ENCODE data around the gene C2CD2. TPM values are rescaled to one million over a fixed set of nuclear protein-coding genes. Genes with fewer than 3 reads are reported as not detected.

C2CD2 gene
- total RNA-seq, 1 donor from 2014 or later: 15.3 TPM

GRCh38 chr21:41891132-41891531 lies 62.7 kb downstream of the C2CD2 start:
- Histone ChIP-seq H3K4me2 (no peak overlapping the region), H3K4me3 (no peak overlapping the region), H2AFZ (replicated peaks) (no peak overlapping the region), H3K9me3 (ENCODE audit: low read depth) (no peaks in the 10 kb centered on the region), H3K79me2 (ENCODE audit: low read depth) (no peaks in the 10 kb centered on the region), H3F3A (ENCODE audit: low read depth) (no peaks in the 10 kb centered on the region), H3K9ac (no peak overlapping the region), H3K27me3 (no peaks in the 10 kb centered on the region), H3K4me1 (peaks cover 11% of the 10 kb centered on the region), H3K36me3 (no peaks in the 10 kb centered on the region), H3K27ac (no peak overlapping the region), H4K20me1 (ENCODE audit: low read depth) (no peaks in the 10 kb centered on the region)
- Mint-ChIP-seq H3K27me3 (ENCODE audit: insufficient read depth, low read depth) (peaks cover 7% of the 10 kb centered on the region), H3K4me1 (peaks cover 4% of the 10 kb centered on the region), H3K27ac (peak overlapping the region; percentile 50), H3K9me3 (no peaks in the 10 kb centered on the region), H3K36me3 (peaks cover 4% of the 10 kb centered on the region), H3K4me3 (no peak overlapping the region)
- DNase-seq (ENCODE audit: low spot score): no peak
- TF ChIP-seq EZH2 (IDR thresholded peaks at IDR 0.05) (no peak), EZH2phosphoT487 (IDR thresholded peaks at IDR 0.05) (no peak)
- TF ChIP-seq, protein P1, sequence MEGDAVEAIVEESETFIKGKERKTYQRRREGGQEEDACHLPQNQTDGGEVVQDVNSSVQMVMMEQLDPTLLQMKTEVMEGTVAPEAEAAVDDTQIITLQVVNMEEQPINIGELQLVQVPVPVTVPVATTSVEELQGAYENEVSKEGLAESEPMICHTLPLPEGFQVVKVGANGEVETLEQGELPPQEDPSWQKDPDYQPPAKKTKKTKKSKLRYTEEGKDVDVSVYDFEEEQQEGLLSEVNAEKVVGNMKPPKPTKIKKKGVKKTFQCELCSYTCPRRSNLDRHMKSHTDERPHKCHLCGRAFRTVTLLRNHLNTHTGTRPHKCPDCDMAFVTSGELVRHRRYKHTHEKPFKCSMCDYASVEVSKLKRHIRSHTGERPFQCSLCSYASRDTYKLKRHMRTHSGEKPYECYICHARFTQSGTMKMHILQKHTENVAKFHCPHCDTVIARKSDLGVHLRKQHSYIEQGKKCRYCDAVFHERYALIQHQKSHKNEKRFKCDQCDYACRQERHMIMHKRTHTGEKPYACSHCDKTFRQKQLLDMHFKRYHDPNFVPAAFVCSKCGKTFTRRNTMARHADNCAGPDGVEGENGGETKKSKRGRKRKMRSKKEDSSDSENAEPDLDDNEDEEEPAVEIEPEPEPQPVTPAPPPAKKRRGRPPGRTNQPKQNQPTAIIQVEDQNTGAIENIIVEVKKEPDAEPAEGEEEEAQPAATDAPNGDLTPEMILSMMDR (IDR thresholded peaks at IDR 0.05): no peak

DNA sequence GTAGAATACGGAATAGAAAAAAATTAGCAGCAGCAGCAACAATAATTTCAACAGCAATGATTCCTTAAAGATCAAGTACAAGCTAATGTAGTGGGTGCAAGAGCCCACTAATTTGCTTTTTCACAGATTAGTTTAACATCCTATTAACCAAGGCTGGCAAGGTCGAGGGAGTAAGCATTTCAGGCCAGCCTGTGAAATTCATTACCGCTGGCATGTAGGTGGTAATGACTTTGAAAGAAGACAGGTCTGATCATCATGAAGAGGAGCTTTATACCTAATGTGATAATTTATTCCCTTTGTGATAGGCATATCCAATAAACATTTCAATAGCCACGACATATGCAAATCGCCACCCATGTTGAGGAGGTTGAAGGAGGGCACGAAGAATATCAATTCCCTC lies 63.5 kb downstream of the C2CD2 start:
- H3K4me3 Mint-ChIP-seq: no peak overlapping the region
- H3K27me3 Mint-ChIP-seq (ENCODE audit: insufficient read depth, low read depth): peaks cover 7% of the 10 kb centered on the region
- Histone ChIP-seq H4K20me1 (ENCODE audit: low read depth) (no peaks in the 10 kb centered on the region), H3F3A (ENCODE audit: low read depth) (no peaks in the 10 kb centered on the region), H3K9me3 (ENCODE audit: low read depth) (no peaks in the 10 kb centered on the region), H3K4me2 (no peak overlapping the region), H3K4me1 (peaks cover 3% of the 10 kb centered on the region), H2AFZ (replicated peaks) (no peak overlapping the region), H3K79me2 (ENCODE audit: low read depth) (no peaks in the 10 kb centered on the region), H3K9ac (no peak overlapping the region), H3K4me3 (no peak overlapping the region), H3K27me3 (no peaks in the 10 kb centered on the region), H3K36me3 (no peaks in the 10 kb centered on the region), H3K27ac (no peak overlapping the region)
- H3K9me3 Mint-ChIP-seq: no peaks in the 10 kb centered on the region
- DNase-seq (ENCODE audit: low spot score): no peak
- no peaks in the 10 kb centered on the region for H3K36me3 Mint-ChIP-seq
- no peak overlapping the region for H3K27ac Mint-ChIP-seq
- TF ChIP-seq EZH2 (IDR thresholded peaks at IDR 0.05) (no peak), EZH2phosphoT487 (IDR thresholded peaks at IDR 0.05) (no peak)
- TF ChIP-seq, protein P1 (IDR thresholded peaks at IDR 0.05): no peak
- peaks cover 4% of the 10 kb centered on the region for H3K4me1 Mint-ChIP-seq

GRCh38 chr21:41888749-41889376 lies 65.0 kb downstream of the C2CD2 start:
- no peaks in the 10 kb centered on the region for H3K36me3 Mint-ChIP-seq
- H3K4me1 Mint-ChIP-seq: peaks cover 4% of the 10 kb centered on the region
- no peak overlapping the region for H3K27ac Mint-ChIP-seq
- Histone ChIP-seq H3K27me3 (no peaks in the 10 kb centered on the region), H3K9me3 (ENCODE audit: low read depth) (no peaks in the 10 kb centered on the region), H3F3A (ENCODE audit: low read depth) (no peaks in the 10 kb centered on the region), H3K27ac (no peak overlapping the region), H3K4me1 (no peaks in the 10 kb centered on the region), H3K9ac (no peak overlapping the region), H3K4me2 (no peak overlapping the region), H3K36me3 (no peaks in the 10 kb centered on the region), H4K20me1 (ENCODE audit: low read depth) (no peaks in the 10 kb centered on the region), H3K4me3 (no peak overlapping the region), H2AFZ (replicated peaks) (no peak overlapping the region), H3K79me2 (ENCODE audit: low read depth) (no peaks in the 10 kb centered on the region)
- H3K27me3 Mint-ChIP-seq (ENCODE audit: insufficient read depth, low read depth): peaks cover 9% of the 10 kb centered on the region
- no peak for DNase-seq (ENCODE audit: low spot score)
- TF ChIP-seq, protein P1 (IDR thresholded peaks at IDR 0.05): no peak
- TF ChIP-seq EZH2phosphoT487 (IDR thresholded peaks at IDR 0.05) (no peak), EZH2 (IDR thresholded peaks at IDR 0.05) (no peak)
- H3K4me3 Mint-ChIP-seq: no peak overlapping the region
- H3K9me3 Mint-ChIP-seq: no peaks in the 10 kb centered on the region

All from neural progenitor cell (in vitro differentiated cells).